DND-41 (cell line): Measurements from ENCODE around the gene HS3ST6.
"Not testable (repeated sequence)": the region's sequence is repeated elsewhere in the genome, so short reads cannot be mapped to it uniquely, and the experiment has no call there.

Source experiments
- ATAC-seq: fragments of 200-7000 bp; cut with Tn5 transposase; 3 replicates; pipeline ENCODE4 v1.9.1; 2021; ENCODE audit warnings: low read depth; ENCODE audit not compliant: insufficient read depth
- DNase-seq: peaks from one replicate; pipeline ENCODE4 v3.0.0-alpha.2; 2020
- H2AFZ ChIP-seq: 2 replicates; pipeline ENCODE4 v1.6.0; 2012; ENCODE audit warnings: low read depth, low read length
- H3K27ac ChIP-seq: 2 replicates; pipeline ENCODE4 v1.5.1; 2012; ENCODE audit warnings: low read length, inconsistent platforms
- H3K27me3 ChIP-seq: fragments of 200-600 bp; sonication (generic); 2 replicates; pipeline ENCODE4 v1.6.0; 2012; ENCODE audit warnings: low read length, mild to moderate bottlenecking, inconsistent platforms; ENCODE audit not compliant: insufficient read depth, poor library complexity
- H3K36me3 ChIP-seq: 2 replicates; pipeline ENCODE4 v1.5.1; 2012; ENCODE audit warnings: low read length, inconsistent platforms; ENCODE audit not compliant: insufficient read depth
- H3K4me1 ChIP-seq: 2 replicates; pipeline ENCODE4 v1.5.1; 2012; ENCODE audit warnings: mild to moderate bottlenecking, low read length; ENCODE audit not compliant: insufficient read depth
- H3K4me2 ChIP-seq: 2 replicates; pipeline ENCODE4 v1.6.0; 2012; ENCODE audit warnings: mild to moderate bottlenecking, moderate library complexity, low read length, inconsistent platforms; ENCODE audit not compliant: insufficient read depth
- H3K4me3 ChIP-seq, 2 experiments: fragments of 200-600 bp in 1 of 2; shearing (Covaris generic) in 1 of 2; 2 replicates each; pipeline ENCODE4 v1.5.1; 2012 to 2016; ENCODE audit warnings: inconsistent platforms in 2 of 2, low read length in 2 of 2, mild to moderate bottlenecking in 2 of 2, low read depth in 1 of 2, moderate library complexity in 1 of 2
- H3K79me2 ChIP-seq: 2 replicates; pipeline ENCODE4 v1.6.0; 2012; ENCODE audit warnings: low read length, inconsistent platforms; ENCODE audit not compliant: insufficient read depth
- H3K9ac ChIP-seq: 2 replicates; pipeline ENCODE4 v1.6.0; 2012; ENCODE audit warnings: low read depth, mild to moderate bottlenecking, inconsistent platforms, low read length, moderate library complexity
- H3K9me3 ChIP-seq: 2 replicates; pipeline ENCODE4 v1.5.1; 2012; ENCODE audit warnings: low read length, moderate library complexity, mild to moderate bottlenecking, inconsistent platforms; ENCODE audit not compliant: insufficient read depth, severe bottlenecking
- H4K20me1 ChIP-seq: 2 replicates; pipeline ENCODE4 v1.6.0; 2012; ENCODE audit warnings: low read length; ENCODE audit not compliant: insufficient read depth
- EZH2 ChIP-seq: IDR thresholded peaks from 3 replicates; pipeline ENCODE4 v1.6.1; 2012; ENCODE audit warnings: borderline replicate concordance, low read depth, mild to moderate bottlenecking, moderate library complexity, low read length, inconsistent platforms; ENCODE audit not compliant: severe bottlenecking
- TF ChIP-seq, protein P1 (sequence below): IDR thresholded peaks from 2 replicates; pipeline ENCODE4 v1.5.1; 2012; ENCODE audit warnings: borderline replicate concordance, low read length, moderate library complexity, mild to moderate bottlenecking; ENCODE audit not compliant: poor library complexity, severe bottlenecking; ENCODE audit errors: extremely low read depth

The HS3ST6 gene

DNA sequence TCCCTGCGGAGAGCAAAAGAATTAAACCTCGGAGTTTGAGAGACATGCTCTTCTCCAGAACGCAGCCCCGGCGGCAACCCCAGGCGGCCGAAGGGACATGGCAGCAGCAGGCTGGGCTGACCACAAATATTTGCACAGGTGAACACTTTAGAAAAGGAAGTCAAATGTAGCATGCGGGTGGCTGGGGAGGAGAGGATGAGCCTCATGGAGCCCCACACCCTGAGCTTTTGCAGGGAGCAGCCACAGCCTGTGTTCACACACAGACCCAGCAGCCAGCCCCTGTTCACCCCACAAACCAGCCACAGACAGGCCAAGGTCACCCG is 17.8 kb downstream of the HS3ST6 start:
- H3K36me3 ChIP-seq, result no peaks in the 10 kb centered on the region
- H3K9me3 ChIP-seq, result no peaks in the 10 kb centered on the region
- DNase-seq, result no peak
- no peaks in the 10 kb centered on the region for H3K4me1 ChIP-seq
- no peak overlapping the region for H2AFZ ChIP-seq
- H3K27me3 ChIP-seq, result no peaks in the 10 kb centered on the region
- H3K27ac ChIP-seq, result no peak overlapping the region
- no peaks in the 10 kb centered on the region for H4K20me1 ChIP-seq
- no peak overlapping the region for H3K4me3 ChIP-seq
- H3K4me2 ChIP-seq, result no peak overlapping the region
- no peak for TF ChIP-seq EZH2
- TF ChIP-seq, protein P1, sequence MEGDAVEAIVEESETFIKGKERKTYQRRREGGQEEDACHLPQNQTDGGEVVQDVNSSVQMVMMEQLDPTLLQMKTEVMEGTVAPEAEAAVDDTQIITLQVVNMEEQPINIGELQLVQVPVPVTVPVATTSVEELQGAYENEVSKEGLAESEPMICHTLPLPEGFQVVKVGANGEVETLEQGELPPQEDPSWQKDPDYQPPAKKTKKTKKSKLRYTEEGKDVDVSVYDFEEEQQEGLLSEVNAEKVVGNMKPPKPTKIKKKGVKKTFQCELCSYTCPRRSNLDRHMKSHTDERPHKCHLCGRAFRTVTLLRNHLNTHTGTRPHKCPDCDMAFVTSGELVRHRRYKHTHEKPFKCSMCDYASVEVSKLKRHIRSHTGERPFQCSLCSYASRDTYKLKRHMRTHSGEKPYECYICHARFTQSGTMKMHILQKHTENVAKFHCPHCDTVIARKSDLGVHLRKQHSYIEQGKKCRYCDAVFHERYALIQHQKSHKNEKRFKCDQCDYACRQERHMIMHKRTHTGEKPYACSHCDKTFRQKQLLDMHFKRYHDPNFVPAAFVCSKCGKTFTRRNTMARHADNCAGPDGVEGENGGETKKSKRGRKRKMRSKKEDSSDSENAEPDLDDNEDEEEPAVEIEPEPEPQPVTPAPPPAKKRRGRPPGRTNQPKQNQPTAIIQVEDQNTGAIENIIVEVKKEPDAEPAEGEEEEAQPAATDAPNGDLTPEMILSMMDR, result no peak
- no peak overlapping the region for H3K9ac ChIP-seq
- ATAC-seq, result no peak
- no peaks in the 10 kb centered on the region for H3K79me2 ChIP-seq

DNA sequence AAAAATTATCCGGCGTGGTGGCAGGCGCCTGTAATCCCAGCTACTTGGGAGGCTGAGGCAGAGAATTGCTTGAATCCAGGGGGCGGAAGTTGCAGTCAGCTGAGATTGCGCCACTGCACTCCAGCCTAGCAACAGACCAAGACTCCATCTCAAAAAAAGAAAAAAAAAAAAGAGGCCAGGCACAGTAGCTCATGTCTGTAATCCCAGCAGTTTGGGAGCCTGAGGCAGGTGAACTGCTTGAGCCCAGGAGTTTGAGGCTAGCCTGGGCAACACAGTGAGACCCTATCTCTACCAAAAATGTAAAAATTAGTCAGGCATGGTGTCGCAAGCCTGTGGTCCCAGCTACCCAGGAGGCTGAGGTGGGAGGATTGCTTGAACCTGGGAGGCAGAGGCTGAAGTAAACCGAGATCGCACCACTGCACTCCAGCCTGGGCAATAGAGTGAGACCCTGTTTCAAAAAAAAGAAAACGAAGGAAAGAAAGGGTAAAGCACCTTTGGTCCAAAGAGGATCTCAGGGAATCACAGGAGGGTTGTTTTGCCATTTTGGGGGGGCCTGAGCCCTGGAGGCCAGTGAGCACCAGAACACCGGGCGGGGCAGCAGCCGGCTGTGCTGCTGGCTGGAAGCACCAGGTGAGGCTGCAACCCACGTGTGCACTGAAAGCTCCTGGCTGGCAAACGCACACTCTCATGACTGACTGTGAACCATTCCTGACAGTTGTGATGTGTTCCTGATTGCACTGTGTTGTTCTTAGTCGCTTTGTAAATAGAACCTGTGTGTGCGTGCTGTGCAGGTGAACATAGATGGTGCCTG is 18.4 kb downstream of the HS3ST6 start:
- ATAC-seq, result no peak
- H3K79me2 ChIP-seq, result no peaks in the 10 kb centered on the region
- H3K4me3 ChIP-seq, result no peak overlapping the region
- DNase-seq, result no peak
- no peak overlapping the region for H3K9ac ChIP-seq
- no peak overlapping the region for H3K4me2 ChIP-seq
- H3K36me3 ChIP-seq, result no peaks in the 10 kb centered on the region
- no peaks in the 10 kb centered on the region for H4K20me1 ChIP-seq
- TF ChIP-seq, protein P1, result no peak
- no peak for TF ChIP-seq EZH2
- H3K9me3 ChIP-seq, result no peaks in the 10 kb centered on the region
- H3K4me1 ChIP-seq, result no peaks in the 10 kb centered on the region
- no peaks in the 10 kb centered on the region for H3K27me3 ChIP-seq
- no peak overlapping the region for H2AFZ ChIP-seq
- H3K27ac ChIP-seq, result no peak overlapping the region

DNA sequence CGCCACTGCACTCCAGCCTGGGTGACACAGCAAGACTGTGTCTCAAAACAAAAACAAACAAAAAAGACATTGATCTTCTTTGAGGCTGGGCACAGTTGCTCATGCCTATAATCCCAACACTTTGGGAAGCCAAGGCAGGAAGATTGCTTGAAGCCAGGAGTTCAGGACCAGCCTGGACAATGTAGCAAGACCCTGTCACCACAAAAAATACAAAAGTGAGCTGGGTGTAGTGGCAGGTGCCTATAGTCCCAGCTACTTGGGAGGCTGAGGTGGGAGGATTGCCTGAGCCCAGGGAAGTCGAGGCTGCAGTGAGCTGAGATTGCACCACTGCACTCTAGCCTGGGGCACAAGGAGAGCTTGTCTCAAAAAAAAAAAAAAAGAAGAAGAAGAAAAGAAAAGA is 20.5 kb downstream of the HS3ST6 start:
- H3K4me3 ChIP-seq, H3K79me2 ChIP-seq, H3K27me3 ChIP-seq, H3K9me3 ChIP-seq, H3K4me1 ChIP-seq, ATAC-seq, DNase-seq, H3K9ac ChIP-seq, H3K4me2 ChIP-seq, H2AFZ ChIP-seq, H3K27ac ChIP-seq, H3K36me3 ChIP-seq, H4K20me1 ChIP-seq: not testable (repeated sequence)

DNA sequence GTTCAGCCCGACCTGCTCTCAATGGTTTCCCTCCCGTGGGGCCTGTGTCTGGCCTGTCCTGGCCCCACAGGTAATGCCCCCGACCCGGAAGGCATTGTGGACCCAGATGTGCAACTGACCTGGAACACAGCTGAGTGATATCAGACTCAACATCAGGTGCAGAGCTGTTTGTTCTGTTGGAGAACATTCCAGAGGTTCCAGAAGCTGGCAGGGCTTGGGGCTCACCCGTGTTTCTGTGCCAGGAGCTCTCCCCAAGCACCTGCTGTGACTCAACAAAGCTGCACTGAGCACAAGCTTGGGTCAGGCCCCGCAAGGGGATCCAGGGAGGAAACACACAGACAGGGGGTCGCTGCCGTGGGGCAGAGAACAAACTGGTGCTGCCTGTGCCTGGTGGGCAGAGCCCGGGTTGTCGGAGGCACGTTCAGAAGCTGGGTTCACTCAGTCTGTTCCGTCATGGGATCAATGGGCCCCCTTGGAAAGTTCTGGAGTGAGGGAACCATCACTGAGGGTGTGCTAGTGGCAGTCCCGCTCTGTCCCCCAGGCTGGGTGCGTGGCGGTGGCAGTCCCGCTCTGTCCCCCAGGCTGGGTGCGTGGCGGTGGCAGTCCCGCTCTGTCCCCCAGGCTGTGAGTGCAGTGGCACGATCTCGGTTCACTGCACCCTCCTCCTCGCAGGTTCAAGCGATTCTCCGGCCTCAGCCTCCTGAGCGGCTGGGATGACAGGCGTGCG is 22.1 kb downstream of the HS3ST6 start:
- Histone ChIP-seq H3K9ac (no peak overlapping the region), H3K4me1 (no peaks in the 10 kb centered on the region), H4K20me1 (no peaks in the 10 kb centered on the region), H3K27me3 (no peaks in the 10 kb centered on the region), H3K79me2 (no peaks in the 10 kb centered on the region), H3K27ac (no peak overlapping the region), H3K4me2 (no peak overlapping the region), H3K9me3 (no peaks in the 10 kb centered on the region), H3K36me3 (no peaks in the 10 kb centered on the region), H2AFZ (no peak overlapping the region), H3K4me3 (no peak overlapping the region)
- TF ChIP-seq EZH2, result no peak
- TF ChIP-seq, protein P1, result no peak
- ATAC-seq (no peak), DNase-seq (no peak)
